ENCODE data around the gene HMGN2.

The HMGN2 gene

GRCh38 chr1:26472320-26472900 is at the start of gene HMGN2:
HMGN2 (plus strand) TSS chr1:26472440; CDS start chr1:26472613, 173 bp downstream.
- TF ChIP-seq, protein P1, sequence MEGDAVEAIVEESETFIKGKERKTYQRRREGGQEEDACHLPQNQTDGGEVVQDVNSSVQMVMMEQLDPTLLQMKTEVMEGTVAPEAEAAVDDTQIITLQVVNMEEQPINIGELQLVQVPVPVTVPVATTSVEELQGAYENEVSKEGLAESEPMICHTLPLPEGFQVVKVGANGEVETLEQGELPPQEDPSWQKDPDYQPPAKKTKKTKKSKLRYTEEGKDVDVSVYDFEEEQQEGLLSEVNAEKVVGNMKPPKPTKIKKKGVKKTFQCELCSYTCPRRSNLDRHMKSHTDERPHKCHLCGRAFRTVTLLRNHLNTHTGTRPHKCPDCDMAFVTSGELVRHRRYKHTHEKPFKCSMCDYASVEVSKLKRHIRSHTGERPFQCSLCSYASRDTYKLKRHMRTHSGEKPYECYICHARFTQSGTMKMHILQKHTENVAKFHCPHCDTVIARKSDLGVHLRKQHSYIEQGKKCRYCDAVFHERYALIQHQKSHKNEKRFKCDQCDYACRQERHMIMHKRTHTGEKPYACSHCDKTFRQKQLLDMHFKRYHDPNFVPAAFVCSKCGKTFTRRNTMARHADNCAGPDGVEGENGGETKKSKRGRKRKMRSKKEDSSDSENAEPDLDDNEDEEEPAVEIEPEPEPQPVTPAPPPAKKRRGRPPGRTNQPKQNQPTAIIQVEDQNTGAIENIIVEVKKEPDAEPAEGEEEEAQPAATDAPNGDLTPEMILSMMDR (IDR thresholded peaks at IDR 0.05) = no peak

GRCh38 chr1:26429721-26430120 is 42.5 kb upstream of the HMGN2 start:
- TF ChIP-seq, protein P1 (IDR thresholded peaks at IDR 0.05) = no peak

DNA sequence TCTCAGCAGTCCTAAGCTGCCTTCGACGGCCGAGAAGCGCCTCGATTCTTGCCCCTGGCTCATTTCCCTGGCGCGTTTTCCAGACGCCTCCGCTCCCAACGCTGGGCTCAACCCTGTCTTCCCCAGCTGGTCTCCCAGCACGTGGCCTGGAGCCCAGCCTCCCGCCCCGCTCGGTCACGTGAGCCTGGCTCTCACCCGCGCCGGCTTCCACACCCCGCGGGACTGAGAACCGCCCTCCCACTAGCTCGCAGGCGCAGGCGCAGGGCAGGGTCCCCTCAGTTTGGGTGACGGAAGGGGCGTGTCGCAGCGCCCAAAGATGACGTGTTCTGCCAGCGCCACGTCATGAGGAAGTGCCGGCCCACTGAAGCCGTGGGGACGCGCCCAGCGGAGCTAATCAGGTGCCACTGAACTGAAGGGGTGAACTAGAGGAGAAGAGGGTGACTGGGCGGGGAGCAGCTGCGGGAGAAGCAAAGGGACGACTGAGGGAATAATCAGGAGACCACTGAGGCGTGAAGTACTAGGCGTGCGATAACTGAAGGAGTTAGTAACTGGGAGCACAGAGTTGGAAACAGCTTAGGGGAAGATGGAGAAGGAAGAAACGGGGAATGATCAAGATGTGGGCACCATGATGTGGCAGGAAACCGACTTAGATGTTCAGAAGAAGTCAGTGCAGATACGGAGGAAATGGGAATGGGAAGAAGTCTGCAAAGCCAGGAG is 40.1 kb upstream of the HMGN2 start, which contains the start of gene DHDDS:
DHDDS (plus strand) TSS at position 343 of the 717 bp plus-strand sequence. CDS start 625 bp downstream, outside the sequence.
- TF ChIP-seq, protein P1 (IDR thresholded peaks at IDR 0.05) = no peak

GRCh38 chr1:26432793-26433192 is 39.4 kb upstream of the HMGN2 start:
- TF ChIP-seq, protein P1 (IDR thresholded peaks at IDR 0.05) = no peak

GRCh38 chr1:26434161-26434752 is 38.0 kb upstream of the HMGN2 start:
- TF ChIP-seq, protein P1 (IDR thresholded peaks at IDR 0.05) = no peak

- TF ChIP-seq, protein P1 (IDR thresholded peaks at IDR 0.05) = no peak
These were observed 34.2 kb upstream of the HMGN2 start for GRCh38 chr1:26438041-26438440.

DNA sequence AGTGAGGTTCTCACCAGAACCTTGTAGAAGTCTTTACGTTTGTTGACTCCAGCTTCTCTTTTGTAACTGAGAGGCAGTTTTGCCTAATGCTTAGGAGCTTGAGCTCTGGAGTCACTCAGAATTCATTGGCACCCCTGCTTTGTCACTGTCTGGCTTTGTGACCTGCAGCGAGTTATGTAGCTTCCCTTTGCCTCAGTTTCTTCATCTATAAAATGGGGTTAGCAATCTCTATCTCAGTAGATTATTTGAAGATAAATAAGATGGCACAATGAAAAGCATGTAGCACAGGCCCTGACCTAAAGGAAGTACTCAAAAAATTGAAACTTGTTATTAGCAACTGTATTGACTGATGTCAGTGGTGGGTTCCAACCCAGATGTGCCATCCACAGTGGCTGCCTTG is 32.0 kb upstream of the HMGN2 start:
- TF ChIP-seq, protein P1 (IDR thresholded peaks at IDR 0.05) = no peak
